NCI-H2107 (cell line): ENCODE data around the gene JMY.

ENCODE experiments used
- DNase-seq: peaks from one replicate; lab custom pipeline; 2025; lab: John Stamatoyannopoulos, UW

The JMY gene

DNA sequence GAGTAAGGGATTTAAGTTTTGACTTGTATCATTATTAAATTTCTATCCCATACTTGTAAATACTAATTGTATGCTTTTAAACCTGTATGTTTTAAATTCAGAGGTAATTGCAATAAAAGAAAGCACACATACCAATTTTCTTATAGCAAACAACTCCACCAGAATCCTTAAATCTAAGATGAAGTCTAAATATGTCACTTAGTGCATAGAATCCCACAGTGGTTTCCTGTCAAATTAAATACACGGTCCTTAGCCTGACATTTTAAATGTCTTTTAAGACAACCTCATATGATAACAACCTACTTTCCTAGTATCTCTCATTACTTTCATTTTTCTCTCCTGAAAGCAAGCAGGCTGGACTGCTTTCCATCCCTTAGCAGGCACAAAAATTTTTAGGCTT, 52.0 kb downstream of the JMY start:
- DNase-seq: no peak

DNA sequence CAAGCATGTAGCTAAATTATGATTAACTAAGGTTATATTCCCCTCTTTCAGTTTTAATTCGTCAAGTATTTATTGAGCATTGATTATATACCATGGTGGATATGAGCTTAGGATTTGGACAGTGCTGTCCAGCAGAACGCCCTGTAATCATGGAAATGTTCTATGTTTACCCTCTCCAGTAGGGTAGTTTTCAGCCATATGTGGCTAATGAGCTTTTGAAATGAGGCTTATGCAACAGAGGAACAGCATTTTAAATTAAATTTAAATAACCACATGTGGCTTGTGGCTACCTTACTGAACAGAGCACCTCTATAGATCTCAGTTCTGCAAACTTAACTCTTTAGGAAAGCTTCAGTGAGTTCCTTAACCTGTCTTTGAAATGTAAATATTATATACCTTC, 59.1 kb downstream of the JMY start:
- no peak for DNase-seq

DNA sequence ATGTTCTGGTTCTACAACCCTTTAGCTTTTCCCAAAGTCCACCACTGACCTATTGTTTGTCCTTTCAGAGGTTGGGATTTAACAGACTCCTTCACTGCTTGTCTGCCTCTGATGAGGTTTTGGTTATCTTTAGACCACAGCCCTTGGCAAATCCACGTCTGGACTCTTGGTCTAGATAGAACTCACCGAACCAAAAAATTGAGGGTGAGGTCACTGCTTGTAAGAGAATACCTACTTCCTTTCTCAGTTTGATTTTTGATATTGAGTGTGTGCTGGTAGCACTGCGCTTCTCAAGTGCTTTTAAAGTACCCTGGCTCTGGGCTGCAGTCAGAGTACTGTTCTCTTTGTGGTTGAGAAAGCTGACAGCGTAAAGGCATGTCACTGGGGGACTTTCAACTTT, 61.7 kb downstream of the JMY start:
- DNase-seq: peak; percentile 11

DNA sequence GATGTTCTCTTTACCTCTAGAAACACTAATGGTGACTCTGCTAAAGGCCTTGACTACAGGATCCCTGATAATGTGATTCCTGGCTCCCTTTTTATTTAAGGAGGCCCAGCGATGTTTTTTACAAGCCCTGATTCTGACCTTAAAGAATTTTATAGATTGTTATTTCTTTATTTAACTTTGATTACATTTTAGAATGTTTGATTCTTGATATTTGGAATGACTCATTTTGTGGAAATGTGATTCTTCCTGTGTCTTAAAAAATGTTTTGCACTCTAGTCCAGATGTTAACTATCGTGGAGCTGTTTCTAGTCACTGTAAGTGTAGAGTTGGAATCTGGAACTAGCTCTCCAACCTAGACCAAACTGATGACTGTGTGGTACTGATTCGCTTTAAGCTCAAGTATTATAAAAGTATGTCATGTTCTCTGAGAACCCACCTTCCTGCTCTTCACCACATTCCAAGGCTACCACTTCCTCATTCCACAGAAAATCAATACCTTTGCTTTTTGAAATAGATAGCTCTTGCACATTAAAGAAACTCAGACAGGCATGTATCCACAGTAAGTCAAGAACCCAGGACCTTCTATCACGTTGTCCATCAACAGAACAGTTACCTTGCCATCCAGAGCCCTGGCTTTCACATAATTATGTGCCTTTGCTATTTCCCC, 65.2 kb downstream of the JMY start:
- no peak for DNase-seq

DNA sequence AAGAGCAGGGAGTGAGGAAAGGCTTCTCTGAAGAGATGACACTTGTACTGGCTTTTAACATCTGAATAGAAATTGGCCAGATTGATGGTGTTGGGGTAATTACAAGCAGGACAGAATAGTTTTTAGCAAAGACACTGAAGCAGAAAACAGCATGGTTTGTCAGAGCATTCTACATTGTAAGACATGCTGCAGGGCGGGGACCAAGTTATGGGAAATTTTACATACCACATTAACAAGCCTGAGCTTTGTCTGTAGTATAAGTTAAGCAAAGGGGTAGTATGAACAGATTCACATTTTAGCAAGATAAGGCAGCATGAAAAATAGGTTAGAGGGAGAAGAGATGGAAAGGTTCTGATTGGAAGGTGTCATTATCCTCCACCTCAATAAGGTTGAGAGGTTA, 66.5 kb downstream of the JMY start:
- DNase-seq: no peak

DNA sequence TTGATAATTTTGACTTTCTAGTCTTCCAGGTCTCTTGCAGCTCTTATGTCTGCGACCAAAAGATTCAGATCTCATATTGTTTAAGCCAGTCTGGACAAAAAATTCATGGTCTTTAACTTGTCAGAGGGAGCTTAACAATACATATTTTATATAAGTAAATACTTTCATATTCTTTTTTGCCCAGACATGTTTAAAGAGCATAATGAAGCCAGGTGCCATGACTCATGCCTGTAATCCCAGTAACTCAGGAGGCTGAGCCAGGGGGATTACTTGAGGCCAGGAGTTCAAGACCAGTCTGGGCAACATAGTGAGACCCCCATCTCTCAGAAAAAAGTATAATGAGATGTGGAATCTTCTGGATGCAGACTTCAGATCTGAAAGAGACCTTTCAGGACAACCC, 69.8 kb downstream of the JMY start:
- no peak for DNase-seq

DNA sequence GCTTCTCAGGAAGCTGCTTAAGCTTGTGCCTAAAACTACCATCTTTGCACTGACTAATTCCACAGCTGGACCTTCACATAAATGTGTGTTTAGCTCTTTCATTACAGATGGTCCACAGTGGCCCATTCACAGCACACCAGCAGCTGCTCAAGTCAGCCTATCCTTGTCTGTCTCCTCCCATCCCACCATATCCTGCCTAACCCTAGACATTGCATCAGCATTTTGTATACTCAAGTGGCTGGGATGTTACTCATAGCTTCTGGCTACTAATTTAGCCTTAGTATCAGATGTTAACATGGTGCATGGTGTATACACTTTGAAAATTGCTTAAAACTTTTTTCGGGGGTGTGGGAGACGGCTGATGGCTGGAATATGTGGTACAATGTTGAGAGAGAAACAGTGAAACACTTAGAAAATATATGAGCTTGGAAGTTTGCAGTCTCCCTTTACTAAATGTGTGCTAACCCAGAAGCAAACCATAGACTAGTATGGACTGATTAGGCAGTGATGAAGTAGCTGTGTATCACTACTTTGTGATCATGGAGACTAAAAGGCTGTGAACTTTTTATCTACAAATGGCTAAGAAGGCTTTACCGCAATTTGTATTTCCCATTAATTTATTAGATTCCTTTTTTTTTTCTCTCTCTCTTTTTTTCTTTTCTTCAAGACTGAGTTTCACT, 83.1 kb downstream of the JMY start:
- DNase-seq: no peak

DNA sequence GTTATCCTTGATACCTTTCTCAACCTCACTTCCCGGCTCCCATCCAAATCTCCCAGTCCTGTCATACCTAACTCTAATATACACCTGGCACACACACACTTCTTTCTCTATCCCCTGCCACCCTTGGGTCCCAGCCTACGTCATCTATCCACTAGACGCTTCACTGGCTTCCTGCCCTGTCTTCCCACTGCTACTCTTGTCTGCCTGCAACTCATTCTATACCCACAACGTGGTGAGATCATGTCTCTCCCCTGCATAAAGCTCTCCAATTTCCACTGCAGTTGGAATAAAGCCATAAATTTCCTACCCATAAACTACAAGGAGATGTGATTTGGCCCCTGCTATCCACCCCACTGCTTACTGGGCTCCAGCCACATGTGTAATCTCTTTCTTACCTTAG, 93.5 kb downstream of the JMY start:
- DNase-seq: no peak

DNA sequence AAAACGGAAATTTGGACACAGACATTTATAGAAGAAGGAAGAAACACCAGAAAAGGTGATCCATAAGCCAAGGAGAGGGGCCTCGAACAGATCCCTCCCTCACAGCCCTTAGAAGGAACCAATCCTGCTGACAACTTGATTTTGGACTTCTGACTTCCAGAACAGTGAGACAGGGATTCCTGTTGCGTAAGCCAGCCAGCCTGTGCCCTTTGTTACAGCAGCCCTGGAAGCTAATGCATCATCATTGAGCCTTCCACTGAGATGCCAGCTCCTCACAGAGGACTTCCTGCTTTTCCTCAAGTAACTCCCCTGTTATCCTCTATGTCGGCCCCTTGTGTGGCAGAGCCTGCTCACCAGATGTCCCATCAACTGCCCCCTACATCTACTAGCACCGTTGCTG, 94.1 kb downstream of the JMY start:
- DNase-seq: no peak

DNA sequence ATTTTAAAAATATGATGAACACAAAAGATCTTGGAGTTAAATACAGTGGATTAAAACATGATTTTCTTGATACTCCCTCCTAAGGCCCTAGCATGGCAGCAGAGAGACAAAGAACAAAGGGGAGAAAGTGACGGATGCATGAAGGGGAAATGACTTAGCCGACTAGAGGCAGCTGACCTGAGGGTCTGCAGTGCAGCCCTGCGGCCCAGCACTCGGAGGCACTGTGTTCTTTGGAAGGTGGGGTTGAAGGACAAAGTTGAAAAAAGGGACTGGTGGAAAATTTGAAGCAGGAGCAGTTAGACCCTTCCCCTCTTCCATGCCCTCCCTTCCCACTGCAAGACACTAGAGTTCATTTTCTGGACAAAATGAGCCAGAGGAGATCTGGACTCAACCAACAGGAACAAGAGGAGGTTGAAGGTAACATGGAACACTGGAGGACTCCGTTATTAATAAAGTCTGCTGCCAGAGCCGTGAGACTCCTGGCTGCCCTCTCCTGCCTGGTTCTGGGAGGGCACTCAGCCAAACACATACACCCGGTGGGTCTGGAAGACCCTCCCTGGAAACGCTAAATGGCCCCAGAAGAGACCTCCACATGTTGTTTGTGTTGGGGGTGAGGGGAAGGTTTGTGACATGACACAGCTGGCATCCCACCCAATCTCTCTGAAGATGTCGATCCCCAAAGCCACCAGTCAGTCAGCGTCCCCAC, 98.1 kb downstream of the JMY start:
- DNase-seq: no peak

DNA sequence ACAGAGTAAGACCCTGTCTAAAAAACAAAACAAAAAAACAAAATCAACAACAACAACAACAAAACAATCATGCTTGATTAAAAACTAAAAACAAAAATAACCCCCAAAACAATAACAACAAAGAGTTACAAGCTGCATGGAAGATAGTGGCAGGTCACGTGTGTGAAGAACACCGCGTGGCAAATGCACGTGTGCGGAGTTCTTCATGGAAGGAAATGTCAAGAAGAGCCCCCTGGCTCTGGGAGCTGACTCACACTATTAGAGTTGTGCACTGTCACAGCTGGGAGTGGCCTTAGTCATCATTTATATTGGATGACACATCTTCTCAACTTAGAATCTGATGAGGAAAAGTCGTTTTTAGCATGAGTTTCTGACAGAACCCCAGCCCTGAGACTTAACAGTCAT, 110.5 kb downstream of the JMY start:
- no peak for DNase-seq

DNA sequence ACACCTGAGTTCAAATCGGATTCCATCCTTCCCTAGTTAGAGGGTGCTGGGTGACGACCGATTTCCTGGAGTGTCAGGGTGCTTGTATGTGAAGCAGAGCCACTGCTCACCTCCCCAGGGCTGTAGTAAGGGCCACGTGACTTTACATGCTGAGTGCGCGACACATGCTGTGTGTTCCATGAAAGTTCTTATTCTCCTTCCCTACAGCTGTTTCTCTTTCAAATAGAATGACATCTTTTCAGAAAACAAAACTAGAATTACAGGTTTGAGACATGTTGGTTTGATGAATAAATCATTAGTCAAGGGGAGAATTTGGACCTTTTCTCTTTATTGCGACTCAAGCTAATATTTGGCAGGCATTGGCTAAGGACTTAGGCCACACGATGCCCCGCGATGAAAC, 113.1 kb downstream of the JMY start:
- DNase-seq: no peak

DNA sequence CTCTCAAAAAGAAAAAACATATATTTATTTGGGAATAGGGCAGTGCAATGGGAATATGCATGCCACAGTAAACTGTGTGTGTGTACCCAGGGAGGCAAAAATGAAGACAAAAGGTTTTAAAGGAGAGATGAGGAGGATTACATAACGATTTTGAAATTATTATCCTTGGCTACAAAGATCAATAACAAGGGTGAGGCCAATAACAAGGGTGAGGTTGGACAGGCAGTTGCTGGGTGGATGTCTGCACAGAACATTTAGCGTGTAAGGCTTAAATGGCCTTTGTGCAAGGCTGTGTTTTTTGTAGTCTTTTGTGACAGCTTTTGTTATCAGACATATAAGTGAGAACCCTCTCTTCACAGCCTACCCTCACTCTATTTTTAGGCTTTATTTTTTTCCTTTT, 114.0 kb downstream of the JMY start:
- DNase-seq: no peak

DNA sequence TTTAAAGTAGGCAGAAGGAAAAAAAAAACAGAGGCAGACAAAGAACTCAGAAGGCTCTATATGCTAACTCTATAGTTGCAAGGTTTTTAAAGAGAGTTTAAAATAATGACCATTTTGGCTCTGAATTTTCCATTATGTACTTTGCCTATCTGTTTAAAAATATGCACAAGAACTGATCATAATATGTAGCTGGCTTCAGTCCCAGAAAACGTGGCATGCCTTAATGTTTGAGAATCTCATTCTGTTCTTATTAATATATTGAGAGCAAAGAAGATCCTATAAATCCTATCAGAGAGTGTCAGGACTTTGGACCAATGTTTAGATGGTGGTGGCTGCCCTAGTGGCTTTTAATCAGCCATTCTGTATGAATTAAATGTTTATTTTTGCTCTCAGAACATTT, 121.5 kb downstream of the JMY start:
- no peak for DNase-seq
